ENCODE results near the gene RFC4.

The RFC4 gene

DNA sequence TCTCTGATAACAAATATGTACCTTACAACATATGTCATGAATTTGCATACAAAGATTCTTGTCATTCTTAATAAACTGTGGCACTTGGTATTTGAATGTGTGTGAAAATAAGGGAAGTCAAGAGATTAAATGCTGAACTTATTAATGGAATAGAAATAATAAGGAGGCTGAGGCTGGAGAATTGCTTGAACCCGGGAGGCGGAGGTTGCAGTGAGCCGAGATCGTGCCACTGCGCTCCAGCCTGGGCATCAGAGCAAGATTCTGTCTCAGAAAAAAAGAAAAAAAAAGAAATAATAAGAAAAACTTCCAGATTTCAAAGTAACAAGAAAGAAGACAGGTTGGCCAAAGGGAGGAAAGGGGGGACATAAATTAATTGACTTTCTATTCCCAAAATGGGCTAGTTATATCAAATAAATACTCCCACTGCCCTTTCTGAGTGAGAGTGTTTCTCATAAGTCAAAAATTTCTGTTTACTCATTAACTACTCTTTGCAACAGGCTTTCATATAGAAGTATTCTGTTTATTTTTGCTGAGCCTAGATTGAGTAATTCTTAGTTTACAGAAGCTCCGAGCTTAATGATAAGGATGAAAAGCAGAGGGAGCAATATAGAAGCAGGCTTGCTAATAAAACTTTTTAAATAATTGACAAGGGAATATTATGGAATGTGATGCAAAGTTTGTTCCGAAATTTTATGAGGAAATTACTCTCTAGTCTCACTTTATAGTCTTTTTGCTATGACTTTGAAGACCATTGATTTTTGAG, 63.5 kb downstream of the RFC4 start:
- DNase-seq: no peak
